Body of pancreas (tissue), 4 donors: ENCODE measurements around the gene SLC25A21.

Source experiments
- CTCF ChIP-seq, 7 experiments: fragments of 450-650 bp in 4 of 7; fragments of 200-600 bp in 3 of 7; sonication (generic) in 3 of 7; IDR thresholded peaks; one replicate each; pipeline ENCODE4 v1.5.1; 2016 to 2019; ENCODE audit warnings: antibody characterized with exemption in 7 of 7
- POLR2A ChIP-seq, 3 donors: fragments of 450-650 bp; IDR thresholded peaks; one replicate each; pipeline ENCODE4 v1.6.1; 2016; ENCODE audit warnings: antibody characterized with exemption in 3 of 3, mild to moderate bottlenecking in 2 of 3

GRCh38 chr14:36910578-36910977 is 261.8 kb downstream of the SLC25A21 start:
- TF ChIP-seq CTCF (IDR thresholded peaks at IDR 0.05) (no peak), POLR2A (IDR thresholded peaks at IDR 0.05) (no peak)
